A673 (cell line): Measurements from ENCODE around the gene CCDC12.

Experiments used
- CTCF ChIP-seq: fragments of 300-800, 200-600 bp; sonication (generic); conservative IDR thresholded peaks from 2 replicates; pipeline ENCODE4 v1.5.1; 2017; ENCODE audit warnings: low read depth, mild to moderate bottlenecking, antibody characterized with exemption, low read length, moderate library complexity, mixed read lengths
- EZH2 ChIP-seq: fragments of 200-600 bp; sonication (generic); IDR thresholded peaks from 2 replicates; pipeline ENCODE4 v1.6.1; 2017; ENCODE audit warnings: borderline replicate concordance, low read depth, mild to moderate bottlenecking, mixed read lengths, antibody characterized with exemption, low read length; ENCODE audit not compliant: poor library complexity, severe bottlenecking

- TF ChIP-seq CTCF, result no peak
- no peak for TF ChIP-seq EZH2
Observed at GRCh38 chr3:46984591-46985459, 8.3 kb upstream of the CCDC12 start.
